SH-SY5Y (cell line): ENCODE measurements around the gene WDR55.

ENCODE experiments used
- GATA2 ChIP-seq: IDR thresholded peaks from 2 replicates; pipeline ENCODE4 v1.6.1; 2011; ENCODE audit warnings: mild to moderate bottlenecking, low read depth, low read length
- GATA3 ChIP-seq: IDR thresholded peaks from 2 replicates; pipeline ENCODE4 v1.6.1; 2011; ENCODE audit warnings: low read depth, mild to moderate bottlenecking, low read length, moderate library complexity

Gene WDR55

DNA sequence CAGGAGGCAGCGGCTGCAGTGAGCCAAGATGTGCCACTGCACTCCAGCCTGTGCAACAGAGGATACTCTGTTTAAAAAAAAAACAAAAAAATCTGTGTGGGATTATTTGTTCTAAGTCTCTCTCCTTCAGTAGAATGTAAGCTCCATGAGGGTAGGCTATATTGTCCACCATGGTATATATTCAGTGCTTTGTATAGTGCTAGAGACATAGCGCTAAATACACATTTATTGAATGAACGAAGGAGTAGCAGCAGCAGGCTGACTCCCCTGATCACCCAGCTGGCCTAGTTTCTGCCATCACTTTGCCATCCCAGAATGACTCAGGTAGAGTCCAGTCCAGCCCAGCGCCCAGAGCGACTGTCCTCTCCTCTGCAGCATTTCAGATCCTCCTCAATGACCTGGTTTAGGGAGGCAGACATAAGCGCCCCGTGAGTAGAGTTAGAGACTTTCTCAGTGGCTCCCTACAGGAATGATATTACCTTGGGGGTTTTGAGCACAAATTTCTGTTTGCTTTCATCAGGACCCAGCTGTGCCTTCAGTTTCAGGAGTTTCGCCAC, 25.8 kb downstream of the WDR55 start:
- TF ChIP-seq GATA3: no peak
- TF ChIP-seq GATA2: no peak

GRCh38 chr5:140690941-140691924, 26.5 kb downstream of the WDR55 start, which contains the start of the genes HARS1 and HARS2:
Gene HARS1, minus strand, starts transcription at chr5:140691370. Its CDS starts 66 bp downstream, at chr5:140691304.
Gene HARS2, plus strand, starts transcription at chr5:140691455. Its CDS starts 194 bp downstream, at chr5:140691649.
- TF ChIP-seq GATA2 (no peak), GATA3 (no peak)

DNA sequence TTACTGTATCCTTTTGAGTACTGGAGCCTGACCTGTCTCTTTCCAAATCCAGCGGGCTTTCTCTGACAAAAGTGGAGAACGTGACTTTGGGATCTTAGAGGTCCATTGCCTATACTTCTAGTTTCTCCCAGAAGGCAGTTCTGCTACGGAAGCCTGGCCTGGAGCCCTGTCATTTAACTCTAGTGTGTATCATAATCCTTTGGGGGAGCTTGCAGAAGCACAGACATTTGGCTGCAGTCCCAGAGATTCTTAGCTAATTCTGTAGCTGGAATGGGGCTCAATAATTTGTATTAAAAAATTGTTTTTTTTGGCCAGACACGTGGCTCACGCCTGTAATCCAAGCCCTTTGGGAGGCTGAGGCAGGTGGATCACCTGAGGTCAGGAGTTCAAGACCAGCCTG, 29.6 kb downstream of the WDR55 start:
- TF ChIP-seq GATA3 (no peak), GATA2 (no peak)

DNA sequence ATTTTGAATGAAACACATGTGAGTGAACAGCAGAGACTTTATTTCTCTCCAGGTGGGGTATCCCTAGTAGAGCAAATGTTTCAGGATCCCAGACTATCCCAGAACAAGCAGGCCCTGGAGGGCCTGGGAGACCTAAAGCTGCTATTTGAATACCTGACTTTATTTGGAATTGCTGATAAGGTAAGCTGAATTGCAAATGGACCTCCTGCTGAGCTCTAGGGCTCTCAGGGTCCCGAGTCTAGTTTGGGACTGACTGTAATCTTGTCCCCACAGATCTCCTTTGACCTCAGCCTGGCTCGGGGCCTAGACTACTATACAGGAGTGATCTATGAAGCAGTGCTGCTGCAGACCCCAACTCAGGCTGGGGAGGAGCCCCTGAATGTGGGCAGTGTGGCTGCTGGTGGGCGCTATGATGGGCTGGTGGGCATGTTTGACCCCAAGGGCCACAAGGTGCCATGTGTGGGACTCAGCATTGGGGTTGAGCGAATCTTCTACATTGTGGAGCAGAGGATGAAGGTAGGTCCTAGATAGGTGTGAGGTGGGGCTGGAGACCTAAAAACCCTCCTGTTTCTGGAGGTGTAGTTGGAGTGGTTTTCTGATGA, 32.3 kb downstream of the WDR55 start:
- no peak for TF ChIP-seq GATA2
- no peak for TF ChIP-seq GATA3

- TF ChIP-seq GATA2: no peak
- TF ChIP-seq GATA3: no peak
Observed at GRCh38 chr5:140700177-140701144, 35.8 kb downstream of the WDR55 start, which contains the start of gene ZMAT2. Gene ZMAT2, plus strand, starts transcription at chr5:140700447. Its CDS starts 14 bp downstream, at chr5:140700461.

- no peak for TF ChIP-seq GATA2
- no peak for TF ChIP-seq GATA3
Observed at GRCh38 chr5:140707812-140708211, 43.1 kb downstream of the WDR55 start.

DNA sequence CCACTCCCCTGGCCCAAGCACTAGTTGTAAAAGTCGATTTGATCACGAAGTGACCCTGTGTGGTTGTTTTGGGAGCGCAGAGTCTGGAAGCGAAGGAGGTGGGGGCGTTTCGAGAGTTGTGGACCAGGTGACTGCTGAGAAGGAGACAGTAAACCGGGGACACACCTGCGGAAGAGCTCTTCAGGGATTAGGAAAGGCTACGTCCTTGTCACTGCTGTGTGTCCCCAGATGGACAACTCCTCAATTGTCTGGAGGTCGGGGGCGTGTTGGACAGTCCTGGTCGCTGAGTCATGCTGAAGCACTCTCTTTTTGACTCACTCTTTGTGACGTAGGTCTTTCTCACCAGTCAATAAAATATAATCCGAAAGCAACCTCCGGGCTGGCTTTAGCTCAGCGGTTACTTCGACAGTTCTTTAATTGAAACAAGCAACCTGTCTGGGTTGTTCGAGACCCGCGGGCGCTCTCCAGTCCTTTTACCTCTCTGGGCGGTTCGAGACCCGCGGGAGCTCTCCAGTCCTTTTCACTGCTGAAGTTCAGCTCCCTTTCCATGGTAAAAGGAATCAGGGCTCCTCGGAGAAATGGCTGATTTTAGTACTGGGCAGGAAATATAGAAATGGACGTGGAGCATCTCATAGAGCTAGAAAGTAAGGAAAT, 46.3 kb downstream of the WDR55 start:
- no peak for TF ChIP-seq GATA3
- TF ChIP-seq GATA2: no peak

DNA sequence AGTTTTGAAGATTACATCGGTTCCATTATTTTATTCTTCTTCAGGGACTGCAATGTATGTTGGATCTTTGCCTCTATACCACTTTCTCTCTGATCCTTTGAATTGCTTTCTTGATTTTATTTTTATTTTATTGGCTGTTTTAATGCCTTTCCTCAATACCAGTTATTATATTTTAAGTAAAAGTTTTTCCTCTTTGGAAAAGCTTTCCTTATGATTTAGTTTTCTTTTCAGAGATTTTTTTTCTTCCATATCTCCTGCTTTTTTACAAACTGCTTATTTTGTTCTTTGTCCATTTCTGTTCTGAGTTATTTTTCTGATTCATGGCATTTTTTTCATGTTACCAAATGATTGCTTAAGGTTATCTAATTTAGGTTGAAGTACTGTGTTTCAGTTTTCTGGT, 47.1 kb downstream of the WDR55 start:
- TF ChIP-seq GATA3 (no peak), GATA2 (no peak)

- TF ChIP-seq GATA2 (no peak), GATA3 (no peak)
Observed at GRCh38 chr5:140713562-140714094, 48.9 kb downstream of the WDR55 start.

- TF ChIP-seq GATA2 (no peak), GATA3 (no peak)
Observed at GRCh38 chr5:140718266-140718592, 53.5 kb downstream of the WDR55 start.
